Endothelial cell (in vitro differentiated cells): Measurements from ENCODE around the gene SHISA9. TPM values are rescaled to one million over a fixed set of nuclear protein-coding genes. Genes with fewer than 3 reads are reported as not detected.

ENCODE experiments used
- DNase-seq: peaks from one replicate; pipeline ENCODE4 v3.0.0; 2021; ENCODE audit warnings: low spot score
- H3K27ac Mint-ChIP-seq: one replicate; pipeline ENCODE4 v1.8.0; 2021; ENCODE audit warnings: mixed read lengths, inconsistent platforms; ENCODE audit not compliant: unreplicated experiment
- H3K27me3 Mint-ChIP-seq: one replicate; pipeline ENCODE4 v1.8.0; 2021; ENCODE audit warnings: mild to moderate bottlenecking, moderate library complexity, mixed read lengths, inconsistent platforms; ENCODE audit not compliant: unreplicated experiment
- H3K36me3 Mint-ChIP-seq: one replicate; pipeline ENCODE4 v1.8.0; 2021; ENCODE audit warnings: mild to moderate bottlenecking, low read depth, mixed read lengths, inconsistent platforms; ENCODE audit not compliant: unreplicated experiment
- H3K4me1 Mint-ChIP-seq: one replicate; pipeline ENCODE4 v1.8.0; 2021; ENCODE audit warnings: mild to moderate bottlenecking, mixed read lengths, inconsistent platforms; ENCODE audit not compliant: unreplicated experiment
- H3K4me3 Mint-ChIP-seq: one replicate; pipeline ENCODE4 v1.8.0; 2021; ENCODE audit warnings: mild to moderate bottlenecking, mixed read lengths, inconsistent platforms; ENCODE audit not compliant: unreplicated experiment
- H3K9me3 Mint-ChIP-seq: one replicate; pipeline ENCODE4 v1.8.0; 2021; ENCODE audit warnings: mixed read lengths, inconsistent platforms; ENCODE audit not compliant: unreplicated experiment
- total RNA-seq: library from RNA; stranded (reverse); fragmentation: NEBNext Ultra II Directional; extraction: Animal tissue kit (Norgen Biotek cat#: 25700); gene quantifications from one replicate; pipeline ENCODE4 v1.2.1, GENCODE V29; 2021; ENCODE audit not compliant: unreplicated experiment
- TF ChIP-seq, protein P1 (sequence below): fragments of 200-600 bp; sonication (generic); IDR thresholded peaks from one replicate; pipeline ENCODE4 v1.5.0; 2021; ENCODE audit warnings: antibody characterized with exemption; ENCODE audit not compliant: unreplicated experiment

Gene SHISA9
- total RNA-seq, 1 donor from 2014 or later, result 0.49 TPM

DNA sequence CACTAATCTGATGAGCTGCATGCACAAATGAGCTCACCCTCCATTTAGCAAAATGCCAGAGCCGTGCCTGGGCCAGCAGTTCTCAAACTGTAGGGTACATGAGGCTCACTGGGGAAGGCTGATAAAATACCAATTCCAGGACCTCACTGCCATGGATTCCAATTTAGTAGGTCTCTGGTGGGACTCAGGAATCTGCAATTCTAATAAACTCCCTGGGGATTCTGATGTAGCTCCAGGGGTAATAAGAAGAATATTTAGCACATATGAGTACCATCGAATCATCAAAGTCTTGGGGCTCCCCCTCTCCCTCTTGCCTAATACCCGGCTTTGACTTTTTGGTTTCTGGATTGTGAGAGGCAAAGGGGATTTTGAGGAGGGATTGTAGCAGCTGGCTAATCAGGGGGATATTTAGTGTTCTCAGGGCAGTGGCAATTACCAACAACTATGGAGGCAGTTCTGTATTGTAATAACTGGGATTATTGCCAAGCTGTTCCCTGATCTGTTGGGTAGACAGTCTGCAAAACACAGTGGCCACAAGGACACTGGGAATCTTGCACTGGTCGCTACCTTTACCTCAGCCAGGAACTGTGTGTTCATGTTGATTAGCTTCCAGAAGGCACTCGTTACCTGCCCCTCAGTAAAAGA is 140.4 kb downstream of the SHISA9 start:
- Mint-ChIP-seq H3K36me3 (no peaks in the 10 kb centered on the region), H3K9me3 (no peaks in the 10 kb centered on the region), H3K4me3 (no peak overlapping the region), H3K27ac (no peak overlapping the region), H3K27me3 (peaks cover 4% of the 10 kb centered on the region), H3K4me1 (no peaks in the 10 kb centered on the region)
- DNase-seq, result no peak
- TF ChIP-seq, protein P1, sequence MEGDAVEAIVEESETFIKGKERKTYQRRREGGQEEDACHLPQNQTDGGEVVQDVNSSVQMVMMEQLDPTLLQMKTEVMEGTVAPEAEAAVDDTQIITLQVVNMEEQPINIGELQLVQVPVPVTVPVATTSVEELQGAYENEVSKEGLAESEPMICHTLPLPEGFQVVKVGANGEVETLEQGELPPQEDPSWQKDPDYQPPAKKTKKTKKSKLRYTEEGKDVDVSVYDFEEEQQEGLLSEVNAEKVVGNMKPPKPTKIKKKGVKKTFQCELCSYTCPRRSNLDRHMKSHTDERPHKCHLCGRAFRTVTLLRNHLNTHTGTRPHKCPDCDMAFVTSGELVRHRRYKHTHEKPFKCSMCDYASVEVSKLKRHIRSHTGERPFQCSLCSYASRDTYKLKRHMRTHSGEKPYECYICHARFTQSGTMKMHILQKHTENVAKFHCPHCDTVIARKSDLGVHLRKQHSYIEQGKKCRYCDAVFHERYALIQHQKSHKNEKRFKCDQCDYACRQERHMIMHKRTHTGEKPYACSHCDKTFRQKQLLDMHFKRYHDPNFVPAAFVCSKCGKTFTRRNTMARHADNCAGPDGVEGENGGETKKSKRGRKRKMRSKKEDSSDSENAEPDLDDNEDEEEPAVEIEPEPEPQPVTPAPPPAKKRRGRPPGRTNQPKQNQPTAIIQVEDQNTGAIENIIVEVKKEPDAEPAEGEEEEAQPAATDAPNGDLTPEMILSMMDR, result no peak

DNA sequence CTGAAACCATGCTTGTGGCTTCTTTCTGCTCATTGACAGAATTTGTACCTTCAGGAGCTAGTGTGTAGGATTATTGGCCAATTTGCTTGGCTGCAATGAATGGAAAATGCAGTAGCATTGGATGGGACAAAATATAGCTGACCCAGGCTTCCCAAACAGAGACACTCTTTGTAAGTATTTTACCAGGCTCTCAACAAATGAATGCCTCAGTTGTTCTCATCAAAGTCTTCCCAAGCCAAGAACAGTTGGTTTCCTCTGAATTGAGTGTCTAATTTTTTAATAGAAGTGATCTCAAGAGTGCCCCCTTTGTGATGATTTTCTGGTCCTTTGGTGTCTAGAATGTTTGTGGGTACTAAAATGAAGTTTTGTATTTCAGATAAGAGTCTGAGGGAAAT is 140.9 kb downstream of the SHISA9 start:
- Mint-ChIP-seq H3K36me3 (no peaks in the 10 kb centered on the region), H3K27me3 (peaks cover 1% of the 10 kb centered on the region), H3K4me3 (no peak overlapping the region), H3K4me1 (no peaks in the 10 kb centered on the region), H3K27ac (no peak overlapping the region), H3K9me3 (no peaks in the 10 kb centered on the region)
- no peak for DNase-seq
- TF ChIP-seq, protein P1, result no peak

DNA sequence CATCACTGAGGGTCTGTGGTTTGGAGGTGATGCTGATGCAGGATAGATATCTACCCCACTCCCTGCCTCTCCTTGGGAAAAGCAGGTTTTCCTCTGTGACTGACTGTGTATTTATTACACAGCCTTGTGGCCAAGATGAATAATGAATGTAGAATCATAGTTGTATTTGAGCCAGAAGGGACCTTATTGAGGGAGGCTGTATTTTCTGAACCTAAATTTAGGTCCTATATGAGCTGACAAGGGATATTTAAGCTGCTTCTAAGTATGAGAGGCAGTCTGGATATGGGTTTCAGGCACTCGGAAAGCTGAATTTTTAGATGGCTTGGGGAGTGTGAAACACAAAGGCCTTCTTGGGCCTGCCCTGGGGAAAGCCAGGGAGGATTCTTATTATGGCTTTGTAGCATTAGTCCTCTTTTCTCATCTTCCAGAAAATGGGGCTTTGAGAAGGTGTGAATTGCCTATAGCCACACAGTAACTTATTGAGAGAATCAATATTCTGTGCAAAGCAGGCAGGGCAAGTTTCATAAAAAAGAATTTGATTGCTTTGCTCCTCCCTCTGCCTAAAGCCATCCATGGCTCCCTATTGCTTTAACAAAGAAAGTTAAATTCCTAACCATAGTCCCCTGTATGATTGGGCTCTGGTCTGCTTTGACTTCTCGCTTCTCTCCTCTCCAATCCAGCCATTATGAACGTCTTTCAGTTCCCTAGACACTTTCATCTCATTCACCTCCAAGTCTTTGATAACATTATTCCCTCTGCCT is 144.8 kb downstream of the SHISA9 start:
- DNase-seq, result no peak
- H3K4me3 Mint-ChIP-seq, result no peak overlapping the region
- no peaks in the 10 kb centered on the region for H3K9me3 Mint-ChIP-seq
- no peaks in the 10 kb centered on the region for H3K27me3 Mint-ChIP-seq
- no peaks in the 10 kb centered on the region for H3K4me1 Mint-ChIP-seq
- no peak overlapping the region for H3K27ac Mint-ChIP-seq
- TF ChIP-seq, protein P1, result no peak
- H3K36me3 Mint-ChIP-seq, result no peaks in the 10 kb centered on the region

DNA sequence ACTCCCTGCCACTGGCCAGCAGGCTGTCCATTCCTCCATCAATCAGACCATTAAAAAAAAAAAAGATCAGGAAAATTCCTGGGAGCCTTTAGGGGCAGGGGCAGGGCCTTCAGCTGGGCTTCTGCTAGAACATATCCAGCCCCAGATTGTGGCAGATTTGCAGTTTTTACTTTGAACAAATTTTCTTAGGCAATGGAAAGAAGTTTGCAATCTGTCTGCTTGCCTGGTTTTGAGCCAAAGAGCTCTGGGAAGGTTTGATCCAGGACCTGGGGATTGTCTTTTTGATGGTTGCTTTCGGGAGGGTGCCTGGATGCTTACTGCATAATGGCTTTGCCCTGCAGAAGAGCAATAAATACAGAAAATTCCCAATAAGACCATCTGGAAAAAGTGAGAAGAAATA is 145.9 kb downstream of the SHISA9 start:
- no peaks in the 10 kb centered on the region for H3K36me3 Mint-ChIP-seq
- H3K27ac Mint-ChIP-seq, result no peak overlapping the region
- H3K9me3 Mint-ChIP-seq, result no peaks in the 10 kb centered on the region
- H3K4me3 Mint-ChIP-seq, result no peak overlapping the region
- TF ChIP-seq, protein P1, result no peak
- H3K27me3 Mint-ChIP-seq, result no peaks in the 10 kb centered on the region
- no peak for DNase-seq
- H3K4me1 Mint-ChIP-seq, result no peaks in the 10 kb centered on the region

DNA sequence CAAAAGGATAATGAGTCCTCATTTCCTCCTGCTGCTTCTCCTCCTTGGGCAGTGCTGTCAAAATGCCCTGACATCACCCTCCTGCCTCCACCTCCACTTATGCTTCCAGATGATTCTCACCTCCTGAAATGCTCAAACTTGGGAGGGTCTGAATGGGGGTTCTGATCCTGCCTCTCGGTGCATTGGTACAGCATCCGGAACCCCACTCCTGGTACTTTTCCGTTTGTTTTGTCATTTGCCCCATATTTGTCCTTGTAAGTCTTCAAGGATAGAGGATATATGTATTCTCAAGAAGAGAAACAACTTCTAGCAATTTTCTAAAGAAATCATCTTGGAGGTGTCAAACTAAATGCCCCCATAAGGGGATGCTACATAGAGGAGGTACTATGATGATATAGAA is 148.3 kb downstream of the SHISA9 start:
- Mint-ChIP-seq H3K4me1 (no peaks in the 10 kb centered on the region), H3K36me3 (no peaks in the 10 kb centered on the region), H3K4me3 (no peak overlapping the region), H3K27ac (no peak overlapping the region), H3K9me3 (no peaks in the 10 kb centered on the region), H3K27me3 (peaks cover 2% of the 10 kb centered on the region)
- TF ChIP-seq, protein P1, result no peak
- DNase-seq, result no peak
